GM18951 (cell line): ENCODE data around the gene FAF1.

Experiments
- POLR2A ChIP-seq: IDR thresholded peaks from 4 replicates; pipeline ENCODE4 v1.6.1; 2011; ENCODE audit warnings: mild to moderate bottlenecking; ENCODE audit not compliant: insufficient read length, insufficient read depth; ENCODE audit errors: extremely low read depth
- in situ Hi-C: fragments of 300-500 bp; cut with MboI; formaldehyde crosslinking; loops from one replicate; pipeline ENCODE4 v1.12.0; 2022; ENCODE audit warnings: low sequenced_read_pairs, mixed read lengths, inconsistent platforms; ENCODE audit not compliant: unreplicated experiment

The FAF1 gene

GRCh38 chr1:50517488-50517887 lies 442.6 kb downstream of the FAF1 start:
- TF ChIP-seq POLR2A = no peak
- in situ Hi-C loops = no loop called here

- no peak for TF ChIP-seq POLR2A
These were observed 444.0 kb downstream of the FAF1 start for GRCh38 chr1:50516056-50516455.

GRCh38 chr1:50508040-50508586 lies 452.0 kb downstream of the FAF1 start:
- no peak for TF ChIP-seq POLR2A
- in situ Hi-C loops = no loop called here

More at GRCh38 chr1:50516056-50516455, 444.0 kb downstream of the FAF1 start:
- in situ Hi-C loops = no loop called here

GRCh38 chr1:50505427-50505826 lies 454.6 kb downstream of the FAF1 start:
- in situ Hi-C loops = no loop called here
- TF ChIP-seq POLR2A = no peak

- in situ Hi-C loops = no loop called here
These were observed 456.6 kb downstream of the FAF1 start for GRCh38 chr1:50503515-50503914.

GRCh38 chr1:50502147-50502546 lies 457.9 kb downstream of the FAF1 start:
- no peak for TF ChIP-seq POLR2A
- in situ Hi-C loops = no loop called here

More at GRCh38 chr1:50503515-50503914, 456.6 kb downstream of the FAF1 start:
- TF ChIP-seq POLR2A = no peak

- in situ Hi-C loops = no loop called here
- no peak for TF ChIP-seq POLR2A
These were observed 463.1 kb downstream of the FAF1 start for GRCh38 chr1:50497007-50497406.

- no peak for TF ChIP-seq POLR2A
- in situ Hi-C loops = no loop called here
These were observed 466.4 kb downstream of the FAF1 start for GRCh38 chr1:50493710-50494109.

GRCh38 chr1:50492142-50492541 lies 467.9 kb downstream of the FAF1 start:
- no peak for TF ChIP-seq POLR2A
- in situ Hi-C loops = no loop called here

- in situ Hi-C loops = no loop called here
- no peak for TF ChIP-seq POLR2A
These were observed 468.9 kb downstream of the FAF1 start for GRCh38 chr1:50491142-50491541.

- no peak for TF ChIP-seq POLR2A
- in situ Hi-C loops = no loop called here
These were observed 469.4 kb downstream of the FAF1 start for GRCh38 chr1:50490640-50491039.

GRCh38 chr1:50488876-50489275 lies 471.2 kb downstream of the FAF1 start:
- no peak for TF ChIP-seq POLR2A
- in situ Hi-C loops = no loop called here

- TF ChIP-seq POLR2A = no peak
- in situ Hi-C loops = no loop called here
These were observed 471.7 kb downstream of the FAF1 start for GRCh38 chr1:50488356-50488755.

GRCh38 chr1:50487725-50488124 lies 472.3 kb downstream of the FAF1 start:
- TF ChIP-seq POLR2A = no peak
- in situ Hi-C loops = no loop called here

GRCh38 chr1:50481142-50481736 lies 478.8 kb downstream of the FAF1 start:
- in situ Hi-C loops = no loop called here
- no peak for TF ChIP-seq POLR2A

GRCh38 chr1:50476800-50477199 lies 483.3 kb downstream of the FAF1 start:
- in situ Hi-C loops = no loop called here
- TF ChIP-seq POLR2A = no peak
